ENCODE measurements around the gene NRXN3.

The NRXN3 gene

GRCh38 chr14:79193689-79194477 lies 1023.7 kb downstream of the NRXN3 start:
- Mint-ChIP-seq H3K27me3 (ENCODE audit: low read depth) (no peaks in the 10 kb centered on the region), H3K9me3 (no peaks in the 10 kb centered on the region), H3K4me1 (no peaks in the 10 kb centered on the region), H3K27ac (no peak overlapping the region), H3K36me3 (ENCODE audit: low read depth) (no peaks in the 10 kb centered on the region), H3K4me3 (no peak overlapping the region)
- no peak for TF ChIP-seq CTCF (IDR thresholded peaks at IDR 0.05; ENCODE audit: unreplicated experiment in 3 of 3)

- Mint-ChIP-seq H3K9me3 (no peaks in the 10 kb centered on the region), H3K4me3 (no peak overlapping the region)
Measured at GRCh38 chr14:79196216-79196615, 1026.0 kb downstream of the NRXN3 start.

GRCh38 chr14:79197516-79197915 lies 1027.3 kb downstream of the NRXN3 start:
- TF ChIP-seq CTCF (IDR thresholded peaks at IDR 0.05; ENCODE audit: unreplicated experiment in 3 of 3) = no peak
- Mint-ChIP-seq H3K27ac (no peak overlapping the region), H3K4me3 (no peak overlapping the region), H3K4me1 (no peaks in the 10 kb centered on the region), H3K9me3 (peaks cover 2% of the 10 kb centered on the region), H3K27me3 (ENCODE audit: low read depth) (no peaks in the 10 kb centered on the region), H3K36me3 (ENCODE audit: low read depth) (no peaks in the 10 kb centered on the region)

More at GRCh38 chr14:79196216-79196615, 1026.0 kb downstream of the NRXN3 start:
- H3K36me3 Mint-ChIP-seq (ENCODE audit: low read depth) = no peaks in the 10 kb centered on the region
- H3K27me3 Mint-ChIP-seq (ENCODE audit: low read depth) = no peaks in the 10 kb centered on the region
- H3K27ac Mint-ChIP-seq = no peak overlapping the region
- TF ChIP-seq CTCF (IDR thresholded peaks at IDR 0.05; ENCODE audit: unreplicated experiment in 3 of 3) = no peak
- H3K4me1 Mint-ChIP-seq = no peaks in the 10 kb centered on the region

GRCh38 chr14:79199217-79199616 lies 1029.0 kb downstream of the NRXN3 start:
- H3K36me3 Mint-ChIP-seq (ENCODE audit: low read depth) = no peaks in the 10 kb centered on the region
- no peak overlapping the region for H3K4me3 Mint-ChIP-seq
- no peaks in the 10 kb centered on the region for H3K27me3 Mint-ChIP-seq (ENCODE audit: low read depth)
- no peak overlapping the region for H3K27ac Mint-ChIP-seq
- TF ChIP-seq CTCF (IDR thresholded peaks at IDR 0.05; ENCODE audit: unreplicated experiment in 3 of 3) = no peak
- peaks cover 2% of the 10 kb centered on the region for H3K9me3 Mint-ChIP-seq
- H3K4me1 Mint-ChIP-seq = no peaks in the 10 kb centered on the region

- Mint-ChIP-seq H3K9me3 (peaks cover 2% of the 10 kb centered on the region), H3K4me1 (no peaks in the 10 kb centered on the region), H3K36me3 (ENCODE audit: low read depth) (no peaks in the 10 kb centered on the region), H3K27me3 (ENCODE audit: low read depth) (no peaks in the 10 kb centered on the region), H3K27ac (no peak overlapping the region), H3K4me3 (no peak overlapping the region)
- TF ChIP-seq CTCF (IDR thresholded peaks at IDR 0.05; ENCODE audit: unreplicated experiment in 3 of 3) = no peak
Measured at GRCh38 chr14:79201564-79202207, 1031.5 kb downstream of the NRXN3 start.
